PC-3 (cell line): ENCODE data around the gene TNFRSF12A. TPM values are rescaled to one million over a fixed set of nuclear protein-coding genes. Genes with fewer than 3 reads are reported as not detected.
A peak's percentile ranks its signal among the peaks of the same experiment; 100 is the strongest.

Source experiments
- ATAC-seq: fragments of 200-7000 bp; cut with Tn5 transposase; 2 replicates; pipeline ENCODE4 v1.9.1; 2020; ENCODE audit warnings: mild to moderate bottlenecking, moderate library complexity
- BruUV-seq: library from RNA; stranded (reverse); fragments of 400-500 nt; replicated peaks from 2 replicates; lab custom pipeline; 2021; lab: Mats Ljungman, UMichigan
- CTCF ChIA-PET: fragments of 300-600 bp; sonication (Branson Sonifier 250); formaldehyde crosslinking; loops from one replicate; lab custom pipeline; 2022; ENCODE audit warnings: antibody characterized with exemption; lab: Charles Lee
- POLR2A ChIA-PET: fragments of 300-600 bp; sonication (Branson Sonifier 250); formaldehyde crosslinking; loops from one replicate; lab custom pipeline; 2022; ENCODE audit warnings: antibody characterized with exemption; ENCODE audit not compliant: unreplicated experiment; lab: Charles Lee
- DNase-seq: peaks from one replicate; pipeline ENCODE4 v3.0.0-alpha.2; 2015
- H2AFZ ChIP-seq: fragments of 300-600 bp; sonication (generic); 2 replicates; pipeline ENCODE4 v1.6.0; 2016; ENCODE audit warnings: antibody characterized with exemption, low read length
- H3F3A ChIP-seq: fragments of 300-600 bp; sonication (generic); one replicate; pipeline ENCODE4 v1.6.0; 2017; ENCODE audit warnings: antibody characterized with exemption, low read length, control low read depth, mild to moderate bottlenecking; ENCODE audit not compliant: unreplicated experiment
- H3K27ac ChIP-seq: fragments of 300-600 bp; sonication (generic); 2 replicates; pipeline ENCODE4 v1.5.1; 2016; ENCODE audit warnings: mild to moderate bottlenecking, low read length
- H3K27me3 ChIP-seq: fragments of 300-600 bp; sonication (generic); 2 replicates; pipeline ENCODE4 v1.6.1; 2016; ENCODE audit warnings: low read length, mixed read lengths
- H3K36me3 ChIP-seq: fragments of 300-600 bp; sonication (generic); 2 replicates; pipeline ENCODE4 v1.6.1; 2016; ENCODE audit warnings: low read depth, mixed run types, low read length, mixed read lengths
- H3K4me1 ChIP-seq: fragments of 300-600 bp; sonication (generic); 2 replicates; pipeline ENCODE4 v1.5.1; 2016; ENCODE audit warnings: low read length; ENCODE audit not compliant: insufficient read depth
- H3K4me2 ChIP-seq: fragments of 300-600 bp; sonication (generic); 2 replicates; pipeline ENCODE4 v1.6.0; 2016; ENCODE audit warnings: low read length
- H3K4me3 ChIP-seq: fragments of 300-600 bp; sonication (generic); 2 replicates; pipeline ENCODE4 v1.5.1; 2016; ENCODE audit warnings: mild to moderate bottlenecking, low read length, mixed read lengths
- H3K79me2 ChIP-seq: fragments of 300-600 bp; sonication (generic); 2 replicates; pipeline ENCODE4 v1.6.1; 2017; ENCODE audit warnings: low read length, mixed read lengths
- H3K9ac ChIP-seq: fragments of 300-600 bp; sonication (generic); 2 replicates; pipeline ENCODE4 v1.6.0; 2016; ENCODE audit warnings: mild to moderate bottlenecking, low read length
- H3K9me2 ChIP-seq: fragments of 300-600 bp; sonication (generic); replicated peaks from 2 replicates; pipeline ENCODE4 v1.6.1; 2016; ENCODE audit warnings: mixed run types, low read length, mixed read lengths
- H3K9me3 ChIP-seq: fragments of 300-600 bp; sonication (generic); 2 replicates; pipeline ENCODE4 v1.6.1; 2016; ENCODE audit warnings: low read length, mixed read lengths
- H4K20me1 ChIP-seq: fragments of 300-600 bp; sonication (generic); 2 replicates; pipeline ENCODE4 v1.6.1; 2016; ENCODE audit warnings: low read length, mixed read lengths
- CTCF ChIP-seq: fragments of 300-600 bp; sonication (generic); conservative IDR thresholded peaks from 2 replicates; pipeline ENCODE4 v1.5.1; 2017; ENCODE audit warnings: antibody characterized with exemption, low read depth, mild to moderate bottlenecking, low read length
- EZH2 ChIP-seq: fragments of 300-600 bp; sonication (generic); IDR thresholded peaks from one replicate; pipeline ENCODE4 v1.6.1; 2017; ENCODE audit warnings: antibody characterized with exemption, mild to moderate bottlenecking, low read length; ENCODE audit not compliant: unreplicated experiment
- EZH2phosphoT487 ChIP-seq: fragments of 300-600 bp; sonication (generic); IDR thresholded peaks from 2 replicates; pipeline ENCODE4 v1.6.1; 2018; ENCODE audit warnings: mild to moderate bottlenecking, antibody characterized with exemption, low read length, borderline replicate concordance
- intact Hi-C: fragments of 100-400 bp; cut with micrococcal nuclease; formaldehyde crosslinking; loops from 2 replicates; pipeline ENCODE4 v1.9.0; 2023
- total RNA-seq: library from RNA; depleted of rRNA; stranded (reverse); fragments of >200 nt; gene quantifications from 2 replicates; pipeline ENCODE4 v1.2.3, GENCODE V29; 2014

TNFRSF12A gene
- total RNA-seq, 1 experiment from 2014 or later = 713 TPM

- H3K4me3 ChIP-seq = no peak overlapping the region
- no peaks in the 10 kb centered on the region for H4K20me1 ChIP-seq
- intact Hi-C loops = no loop called here
- BruUV-seq = no TSS peak
- ChIA-PET POLR2A (no interaction called here), CTCF (no interaction called here)
- no peak for DNase-seq
- H2AFZ ChIP-seq = no peak overlapping the region
- H3K9me3 ChIP-seq = no peaks in the 10 kb centered on the region
- no peaks in the 10 kb centered on the region for H3K79me2 ChIP-seq
- no peaks in the 10 kb centered on the region for H3K36me3 ChIP-seq
- no peak for ATAC-seq
- no peaks in the 10 kb centered on the region for H3K27me3 ChIP-seq
- no peak overlapping the region for H3K27ac ChIP-seq
- TF ChIP-seq EZH2 (no peak), CTCF (no peak), EZH2phosphoT487 (no peak)
- peaks cover 20% of the 10 kb centered on the region for H3K4me1 ChIP-seq
- no peak overlapping the region for H3K9ac ChIP-seq
- no peaks in the 10 kb centered on the region for H3F3A ChIP-seq
- no peaks in the 10 kb centered on the region for H3K9me2 ChIP-seq
- H3K4me2 ChIP-seq = no peak overlapping the region
Observed at GRCh38 chr16:3032624-3033023, 12.5 kb downstream of the TNFRSF12A start.

- BruUV-seq = no TSS peak
- H3K4me3 ChIP-seq = peak overlapping the region; percentile 75; the same call in 1 of the 2 replicates
- no peak for ATAC-seq
- H3K9me2 ChIP-seq = no peaks in the 10 kb centered on the region
- intact Hi-C loops = no loop called here
- no peak overlapping the region for H3K9ac ChIP-seq
- TF ChIP-seq CTCF = no peak
- no peak for TF ChIP-seq EZH2
- TF ChIP-seq EZH2phosphoT487 = no peak
- peak overlapping the region; percentile 91 for H3K4me2 ChIP-seq
- H3K27ac ChIP-seq = no peak overlapping the region
- no peaks in the 10 kb centered on the region for H3K36me3 ChIP-seq
- H4K20me1 ChIP-seq = no peaks in the 10 kb centered on the region
- H3F3A ChIP-seq = no peaks in the 10 kb centered on the region
- H2AFZ ChIP-seq = no peak overlapping the region
- no peaks in the 10 kb centered on the region for H3K27me3 ChIP-seq
- ChIA-PET POLR2A (no interaction called here), CTCF (no interaction called here)
- peaks cover 16% of the 10 kb centered on the region for H3K4me1 ChIP-seq
- no peak for DNase-seq
- no peaks in the 10 kb centered on the region for H3K9me3 ChIP-seq
- H3K79me2 ChIP-seq = no peaks in the 10 kb centered on the region
Observed at GRCh38 chr16:3035289-3035971, 15.3 kb downstream of the TNFRSF12A start.

- H3K27ac ChIP-seq = no peak overlapping the region
- peak overlapping the region; percentile 91 for H3K4me2 ChIP-seq
- no peaks in the 10 kb centered on the region for H4K20me1 ChIP-seq
- ATAC-seq = peak; percentile 20; the same call in 1 of the 2 replicates
- DNase-seq = no peak
- intact Hi-C loops = no loop called here
- H3K9me2 ChIP-seq = no peaks in the 10 kb centered on the region
- ChIA-PET CTCF (no interaction called here), POLR2A (no interaction called here)
- H3K79me2 ChIP-seq = no peaks in the 10 kb centered on the region
- BruUV-seq = no TSS peak
- H3K36me3 ChIP-seq = no peaks in the 10 kb centered on the region
- peak overlapping the region; percentile 38 for H3K9ac ChIP-seq
- no peaks in the 10 kb centered on the region for H3K27me3 ChIP-seq
- TF ChIP-seq EZH2phosphoT487 = no peak
- TF ChIP-seq EZH2 = no peak
- TF ChIP-seq CTCF = no peak
- H3K4me3 ChIP-seq = peak overlapping the region; percentile 75
- H3K9me3 ChIP-seq = no peaks in the 10 kb centered on the region
- H3F3A ChIP-seq = no peaks in the 10 kb centered on the region
- peaks cover 12% of the 10 kb centered on the region for H3K4me1 ChIP-seq
- H2AFZ ChIP-seq = peak overlapping the region; percentile 57; the same call in 1 of the 2 replicates
Observed at GRCh38 chr16:3035972-3036725, 16.0 kb downstream of the TNFRSF12A start.
